Activated T-helper 1 cell treated with anti-CD3 and anti-CD28 coated beads, Interleukin-2, amount 50 U/mL, for 16 hours (primary cell): ENCODE measurements around the gene STK32C.

Source experiments
- DNase-seq, 2 donors: peaks; one replicate each; pipeline ENCODE4 v3.0.0-alpha.2; 2020; ENCODE audit warnings: low read depth in 1 of 2, low spot score in 1 of 2

The STK32C gene

DNA sequence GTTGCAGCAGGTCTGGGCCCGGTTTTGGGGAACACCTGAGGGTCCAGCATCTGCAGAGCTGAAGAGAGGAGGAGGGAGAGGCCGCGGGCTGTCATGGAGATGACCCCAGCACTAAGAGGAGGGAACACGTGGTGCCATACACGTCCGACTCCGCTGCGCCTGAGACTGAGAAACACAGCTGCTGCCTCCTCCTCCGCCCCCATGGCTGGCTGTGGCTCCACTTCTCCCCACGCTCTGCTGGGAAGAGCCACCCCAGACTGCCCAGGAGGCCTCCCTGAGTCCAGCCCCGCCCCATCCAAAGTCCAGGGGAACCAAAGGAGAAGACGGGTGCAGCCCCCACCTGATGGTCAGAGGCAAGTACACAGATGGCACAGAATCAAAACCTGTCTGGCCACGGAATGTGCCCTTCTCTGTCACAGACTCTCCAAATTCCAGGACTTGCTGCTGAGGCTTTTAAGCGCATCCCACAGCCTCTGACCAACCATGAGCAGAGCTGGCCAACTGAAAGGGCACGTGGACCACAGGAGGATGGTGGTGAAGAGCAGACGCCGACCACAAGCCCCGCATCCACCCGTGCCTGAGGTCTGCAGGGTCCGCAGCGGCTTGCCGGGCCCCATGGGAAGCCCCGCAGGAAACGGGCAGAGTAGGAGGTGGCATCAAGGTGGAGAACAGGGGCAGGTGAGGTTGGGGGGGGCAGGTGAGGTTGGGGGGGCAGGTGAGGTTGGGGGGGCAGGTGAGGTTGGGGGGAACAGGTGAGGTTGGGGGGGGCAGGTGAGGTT lies 24.0 kb downstream of the STK32C start:
- no peak for DNase-seq

DNA sequence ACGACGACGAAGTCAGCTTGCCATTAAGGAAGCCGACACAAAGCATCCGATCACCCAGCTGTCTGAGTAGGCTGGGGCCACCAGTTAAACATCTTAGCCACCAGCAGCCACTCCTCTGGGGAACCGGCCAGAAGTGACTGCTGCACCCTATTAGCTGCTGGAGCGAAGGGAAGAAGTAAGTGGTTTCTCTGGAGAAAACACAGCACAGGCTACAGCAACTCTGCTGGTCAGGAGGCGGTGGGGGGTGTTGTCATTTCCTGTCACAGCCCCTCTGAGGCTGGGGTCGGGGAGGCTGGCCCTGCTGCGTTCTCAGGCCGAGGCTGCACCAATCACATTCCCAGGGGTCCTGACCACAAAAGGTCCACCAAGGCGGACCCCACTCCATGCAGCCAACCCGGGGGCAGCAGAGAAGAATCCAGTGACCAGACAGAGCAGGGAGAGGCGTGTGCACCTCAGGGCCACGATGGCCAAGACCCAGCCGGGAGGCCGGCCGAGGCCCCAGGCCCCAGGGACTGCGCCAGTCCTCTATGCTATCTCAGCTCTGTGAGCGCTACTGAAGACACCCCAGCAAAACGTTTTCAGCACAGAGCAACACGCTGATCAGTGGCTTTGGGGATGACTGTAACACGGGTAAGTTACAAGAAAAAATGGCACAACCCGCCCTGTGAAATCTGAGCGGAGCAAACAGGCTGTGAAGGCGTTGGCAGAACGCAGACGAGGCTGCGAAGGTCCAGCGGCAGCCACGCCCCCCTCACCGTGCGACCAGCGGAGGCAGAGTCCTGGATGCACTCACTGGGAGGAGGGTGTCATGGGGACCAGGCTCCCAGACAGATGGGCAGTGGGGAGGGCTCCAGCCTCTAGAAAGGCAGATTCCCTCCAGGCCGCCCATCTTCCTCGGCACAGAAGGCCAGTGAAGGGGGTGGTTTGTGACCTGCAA lies 24.8 kb downstream of the STK32C start:
- no peak for DNase-seq

DNA sequence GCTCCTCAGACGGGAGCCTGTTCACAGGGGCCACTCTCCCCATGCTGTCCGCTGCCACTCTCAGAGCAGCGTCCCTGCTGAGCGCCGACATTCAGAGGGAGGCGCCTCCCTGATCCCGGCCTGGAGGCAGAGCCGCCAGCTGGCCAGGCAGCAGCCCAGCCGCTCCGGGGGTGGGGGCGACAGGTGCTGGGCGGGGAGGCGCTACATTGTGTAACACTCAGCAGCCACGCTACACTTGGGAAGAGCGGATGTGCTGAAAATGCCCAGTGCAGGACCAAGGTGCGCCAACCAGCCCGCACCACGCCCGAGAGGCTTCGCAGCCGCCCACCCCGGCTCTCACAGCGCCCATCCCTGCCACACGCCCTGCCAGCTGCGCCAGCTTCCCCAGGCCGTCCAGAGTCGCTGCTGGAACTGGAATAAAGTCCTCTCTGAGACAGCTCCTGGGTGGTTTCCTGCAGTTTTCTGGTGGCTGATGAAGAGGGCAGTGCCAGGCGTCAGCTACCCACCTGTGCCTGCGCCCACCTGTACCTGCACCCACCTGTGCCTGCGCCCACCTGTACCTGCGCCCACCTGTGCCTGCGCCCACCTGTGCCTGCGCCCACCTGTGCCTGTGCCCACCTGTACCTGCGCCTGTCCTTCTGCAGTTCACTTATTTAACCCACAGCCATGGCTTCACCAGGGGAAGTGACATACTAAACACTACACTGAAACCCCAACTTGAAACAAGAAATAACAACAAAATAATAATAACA lies 25.7 kb downstream of the STK32C start:
- DNase-seq = no peak

DNA sequence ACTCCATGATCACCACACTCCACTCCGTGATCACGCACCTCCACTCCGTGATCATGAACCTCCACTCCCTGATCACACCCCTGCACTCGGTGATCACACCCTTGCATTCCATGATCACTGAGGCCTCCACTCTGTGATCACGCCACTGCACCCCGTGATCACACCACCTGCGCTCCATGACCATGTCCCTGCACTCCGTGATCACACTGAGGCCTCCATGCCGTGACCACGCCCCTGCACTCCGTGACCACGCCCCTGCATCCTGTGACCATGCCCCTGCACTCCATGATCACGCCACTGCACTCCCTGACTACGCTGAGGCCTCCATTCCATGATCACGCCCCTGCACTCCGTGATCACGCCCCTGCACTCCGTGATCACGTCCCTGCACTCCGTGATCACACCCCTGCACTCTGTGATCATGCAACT lies 27.1 kb downstream of the STK32C start:
- no peak for DNase-seq

DNA sequence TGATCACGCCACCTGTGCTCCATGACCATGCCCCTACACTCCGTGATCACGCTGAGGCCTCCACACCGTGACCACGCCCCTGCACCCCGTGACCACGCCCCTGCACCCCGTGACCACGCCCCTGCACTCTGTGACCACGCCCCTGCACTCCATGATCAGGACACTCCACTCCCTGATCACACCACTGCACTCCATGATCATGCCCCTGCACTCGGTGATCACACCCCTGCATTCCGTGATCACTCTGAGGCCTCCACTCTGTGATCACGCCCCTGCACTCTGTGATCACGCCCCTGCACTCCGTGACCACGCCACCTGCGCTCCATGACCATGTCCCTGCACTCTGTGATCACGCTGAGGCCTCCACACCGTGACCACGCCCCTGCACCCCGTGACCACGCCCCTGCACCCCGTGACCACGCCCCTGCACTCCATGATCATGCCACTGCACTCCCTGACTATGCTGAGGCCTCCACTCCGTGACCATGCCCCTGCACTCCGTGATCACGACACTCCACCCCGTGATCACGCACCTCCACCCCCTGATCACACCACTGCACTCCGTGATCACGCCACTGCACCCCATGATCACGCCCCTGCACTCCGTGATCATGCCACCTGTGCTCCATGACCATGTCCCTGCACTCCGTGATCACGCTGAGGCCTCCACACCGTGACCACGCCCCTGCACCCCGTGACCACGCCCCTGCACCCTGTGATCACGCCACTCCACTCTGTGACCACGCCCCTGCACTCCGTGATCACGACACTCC lies 27.7 kb downstream of the STK32C start:
- no peak for DNase-seq

DNA sequence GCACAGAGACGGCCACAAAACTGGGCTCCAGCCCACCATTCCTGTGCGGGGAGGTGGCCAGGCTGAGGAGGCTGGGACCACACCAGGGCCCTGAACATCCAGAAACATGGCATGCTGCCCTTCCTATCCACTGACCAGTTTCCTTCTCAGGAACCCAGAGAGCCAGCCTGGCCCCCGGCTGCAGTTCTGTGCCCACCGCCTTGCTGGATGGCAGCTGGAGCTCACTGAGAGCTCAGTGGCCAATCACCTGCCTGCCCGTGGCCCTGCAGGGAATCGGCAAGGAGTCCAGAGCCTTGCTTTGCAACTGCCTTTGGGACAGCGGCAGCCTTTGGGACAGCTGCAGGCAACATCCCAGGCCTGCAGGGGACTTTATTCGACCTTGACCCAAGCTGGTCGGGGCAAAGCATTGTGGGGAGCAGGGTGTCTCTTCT lies 30.4 kb downstream of the STK32C start:
- DNase-seq = no peak

DNA sequence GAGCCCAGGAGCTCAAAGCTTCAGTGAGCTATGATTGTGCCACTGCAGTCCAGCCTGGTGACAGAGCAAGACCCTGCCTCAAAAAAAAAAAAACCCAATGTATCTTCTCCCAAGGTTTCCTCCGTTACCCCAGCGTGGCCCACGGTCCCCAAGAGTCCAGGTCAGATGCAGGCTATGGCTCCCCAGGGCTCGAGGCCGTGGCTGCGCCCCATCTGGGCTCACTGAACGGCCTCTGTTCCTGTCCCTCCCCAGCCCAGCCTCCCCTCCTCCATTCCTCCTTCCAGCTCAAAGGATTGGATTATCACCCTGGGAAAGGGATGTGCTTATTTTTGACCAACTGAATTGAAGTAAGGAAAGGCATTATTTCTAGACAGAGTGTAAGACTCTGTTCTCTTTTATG lies 31.0 kb downstream of the STK32C start:
- DNase-seq = no peak

DNA sequence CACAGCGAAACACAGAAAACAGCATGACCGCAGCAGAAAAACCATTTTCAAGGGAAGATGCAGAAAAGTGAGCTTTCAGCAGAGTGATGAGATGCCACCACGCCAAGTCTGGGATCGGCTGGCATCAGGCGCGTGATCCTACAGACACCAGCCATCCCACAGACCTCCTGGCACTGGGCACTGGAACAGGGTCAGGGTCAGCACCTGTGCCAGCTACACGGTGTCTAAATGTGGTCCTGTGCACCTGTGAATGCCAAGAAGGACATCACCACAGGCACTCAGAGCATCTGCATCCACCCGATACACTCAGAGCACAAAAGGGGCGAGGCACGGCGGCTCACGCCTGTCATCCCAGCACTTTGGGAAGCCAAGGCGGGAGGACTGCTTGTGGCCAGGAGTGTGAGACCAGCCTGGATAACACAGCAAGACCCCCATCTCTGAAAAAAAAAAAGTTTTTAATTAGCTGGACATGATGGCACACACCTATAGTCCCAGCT lies 31.5 kb downstream of the STK32C start:
- no peak for DNase-seq

DNA sequence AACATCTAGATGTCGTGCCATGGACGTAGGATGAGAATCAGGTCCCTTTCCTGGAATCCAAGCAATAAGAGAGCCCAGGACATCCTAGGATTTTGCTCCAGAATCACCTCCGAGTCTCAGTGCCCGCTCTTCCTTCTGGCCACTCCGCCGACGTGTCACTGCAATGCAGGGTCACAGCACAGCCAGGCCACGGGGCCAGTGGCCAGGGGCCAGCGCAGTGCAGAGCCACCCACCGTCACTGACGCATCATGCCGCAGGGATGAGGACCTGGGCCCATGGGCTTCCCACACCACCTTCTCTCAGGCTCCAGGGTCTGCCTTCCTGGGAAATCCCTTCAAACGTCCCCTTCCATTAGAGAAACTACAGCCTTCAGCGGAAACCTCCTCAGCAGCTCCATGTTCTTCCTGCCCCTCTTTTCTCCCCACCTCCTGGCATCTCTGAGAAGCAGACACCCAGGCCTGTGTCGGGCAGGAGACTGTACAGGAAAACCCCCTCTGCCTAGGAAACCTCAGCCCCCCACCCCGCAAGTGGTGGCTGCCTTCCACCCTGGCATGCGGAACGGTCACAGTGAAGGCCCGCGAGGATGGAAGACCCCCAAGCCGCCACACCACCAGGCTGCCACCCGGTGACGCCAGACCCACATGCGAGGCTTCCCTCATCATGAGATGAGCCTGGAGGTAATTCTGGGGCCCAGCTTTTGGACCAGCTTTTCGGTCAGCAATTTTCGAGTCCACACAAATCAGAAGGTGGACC lies 32.1 kb downstream of the STK32C start:
- no peak for DNase-seq

DNA sequence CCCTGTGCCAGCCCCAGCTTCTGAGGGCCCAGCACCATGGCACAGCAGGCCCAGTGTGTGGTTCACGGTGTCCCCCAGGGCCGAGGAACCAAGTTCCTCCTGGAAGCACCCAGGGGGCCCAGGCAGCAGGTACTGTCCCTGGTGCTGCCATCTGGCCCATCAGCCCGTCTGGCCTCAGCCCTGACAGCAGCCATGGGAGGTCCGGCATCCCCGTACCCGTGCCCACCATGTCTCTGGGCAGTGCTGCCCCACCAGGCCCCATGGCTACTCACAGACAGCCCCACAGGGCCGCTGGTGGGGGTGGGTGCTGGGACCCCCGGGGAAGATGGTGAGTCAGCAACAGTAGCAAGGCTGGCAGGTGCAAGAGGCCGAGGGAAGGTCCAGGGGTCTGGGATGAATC lies 32.8 kb downstream of the STK32C start:
- DNase-seq = no peak

DNA sequence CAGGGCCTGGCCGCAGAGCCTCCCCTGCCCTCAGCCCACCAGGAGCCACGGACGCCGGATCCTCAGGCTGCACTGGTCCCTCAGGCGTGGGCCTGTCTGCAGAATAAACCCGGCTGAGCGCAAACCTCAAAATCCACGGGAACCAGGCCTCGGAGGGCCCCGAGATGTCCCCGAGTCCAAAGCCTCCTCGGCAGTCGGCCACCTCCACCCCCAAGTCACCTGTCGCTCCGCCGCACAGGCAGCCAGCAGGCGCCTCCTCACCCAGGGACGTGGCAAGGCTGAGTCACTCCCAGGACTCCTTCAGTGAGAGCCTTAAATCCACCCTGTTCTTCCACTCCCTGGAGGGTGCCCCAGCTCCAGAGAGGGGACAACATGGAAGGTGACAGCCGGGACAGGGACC lies 33.2 kb downstream of the STK32C start:
- no peak for DNase-seq

DNA sequence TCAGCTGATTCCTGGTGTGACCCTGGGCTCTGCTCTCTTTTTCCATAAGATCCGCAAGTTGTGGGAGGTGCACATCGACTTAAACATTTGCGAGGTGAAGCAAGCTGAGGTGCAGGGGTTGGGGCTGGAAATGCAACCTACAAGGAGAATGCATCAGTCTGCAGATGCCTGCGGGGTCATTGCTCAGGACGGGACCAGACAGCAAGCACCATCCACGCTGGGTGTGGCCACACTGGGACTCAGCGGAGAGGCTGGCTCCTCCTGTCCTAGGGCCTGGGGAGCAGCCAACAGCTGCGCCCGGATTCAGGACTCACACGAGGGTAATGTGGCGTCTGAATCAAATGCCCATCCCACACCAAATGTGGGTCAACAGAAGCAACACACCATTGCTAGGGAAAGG lies 33.8 kb downstream of the STK32C start:
- DNase-seq = no peak

DNA sequence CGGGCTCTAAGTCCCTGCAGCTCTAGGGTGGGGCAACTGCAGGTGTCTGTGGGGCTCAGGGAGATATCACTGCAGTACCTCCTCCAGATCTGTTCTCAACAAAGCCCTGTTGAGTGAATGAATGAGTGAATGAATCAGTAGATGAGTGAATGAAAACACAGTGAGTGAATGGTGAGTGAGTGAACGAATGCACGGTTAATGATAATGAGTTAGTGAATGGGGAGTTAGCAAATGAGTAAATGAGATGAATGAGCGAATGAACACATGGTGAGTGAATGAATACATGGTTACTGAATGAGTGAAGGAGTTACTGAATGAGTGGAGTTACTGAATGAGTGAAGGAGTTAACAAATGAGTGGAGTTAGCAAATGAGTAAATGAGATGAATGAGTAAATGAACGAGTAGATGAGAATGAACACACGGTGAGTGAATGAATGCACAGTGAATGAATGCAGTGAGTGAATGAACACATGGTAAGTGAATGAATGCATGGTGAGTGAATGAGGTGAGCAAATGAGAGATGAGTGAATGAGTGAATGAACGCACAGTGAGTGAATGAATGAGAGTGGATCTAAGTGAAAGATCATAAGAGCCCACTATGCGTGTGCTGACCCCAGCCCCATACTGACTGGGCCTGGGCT lies 34.3 kb downstream of the STK32C start:
- DNase-seq = no peak

DNA sequence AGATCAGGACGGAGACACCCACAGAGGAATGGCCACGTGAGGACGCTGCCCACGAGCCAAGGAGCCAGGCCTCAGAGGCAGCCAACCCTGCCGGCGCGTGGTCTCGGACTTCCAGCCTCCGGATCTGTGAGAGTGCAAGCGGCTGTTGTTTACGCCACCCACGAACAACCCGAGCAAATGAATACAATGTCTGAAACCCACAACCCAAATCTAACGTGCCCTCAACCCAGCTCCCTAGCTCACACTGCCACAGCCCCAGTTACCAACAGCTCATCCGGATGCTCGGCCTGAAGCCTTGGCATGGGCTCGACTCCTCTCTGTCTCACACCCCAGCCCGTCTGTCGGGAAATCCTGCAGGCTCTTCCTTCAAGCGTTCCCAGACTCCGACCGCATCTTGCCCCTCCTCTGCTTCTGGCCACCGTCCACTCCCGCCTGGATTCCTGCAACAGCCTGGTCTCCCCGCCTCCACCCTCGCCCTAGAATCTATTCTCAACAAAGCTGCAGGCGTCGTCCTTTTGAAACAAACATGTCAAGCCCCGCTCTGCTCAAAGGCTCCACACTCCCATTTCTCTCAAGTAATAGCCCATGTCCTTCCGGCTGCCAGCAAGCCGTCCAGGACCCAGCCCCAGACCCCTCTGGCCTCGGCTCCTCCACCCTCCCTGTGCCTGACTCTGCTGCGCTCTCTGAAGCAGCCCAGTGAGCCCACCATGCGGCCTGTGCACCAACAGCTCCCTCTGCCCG lies 35.3 kb downstream of the STK32C start:
- no peak for DNase-seq

DNA sequence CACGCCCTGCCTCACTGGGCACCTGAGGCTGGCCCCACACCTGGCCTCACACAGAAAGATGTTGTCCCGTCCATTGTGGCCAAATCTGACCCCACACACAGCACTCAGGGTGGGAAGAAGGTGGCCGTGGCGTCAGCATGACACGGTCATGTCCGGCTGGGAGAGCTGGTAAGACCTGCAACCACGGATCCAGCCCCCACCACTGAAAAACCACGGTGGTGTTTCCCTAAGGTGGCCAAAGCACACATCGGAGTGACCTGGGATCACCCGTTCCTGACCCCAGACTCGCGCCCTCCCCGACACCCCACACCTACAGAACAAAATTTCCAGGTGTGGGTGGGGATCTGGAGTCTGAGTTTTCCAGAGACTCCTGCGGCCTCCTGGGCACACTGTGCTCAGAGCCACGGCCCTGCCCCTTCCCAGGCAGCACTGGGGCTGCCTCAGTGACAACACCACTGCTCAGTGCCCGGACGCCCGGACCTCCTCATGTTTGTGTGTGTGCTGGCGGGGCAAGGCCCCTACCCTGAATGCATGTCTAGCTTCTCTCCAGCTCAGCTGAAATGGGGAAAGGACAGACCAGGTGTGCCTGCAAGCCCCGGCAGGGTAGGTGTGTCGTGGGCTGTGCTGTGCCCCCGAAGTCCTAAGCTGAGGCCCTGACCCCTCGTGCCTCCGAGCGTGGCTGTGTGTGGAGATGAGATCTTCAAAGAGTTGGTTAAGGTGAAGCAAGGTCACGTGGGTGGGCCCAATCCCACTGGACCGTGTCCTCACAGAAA lies 36.1 kb downstream of the STK32C start:
- DNase-seq = no peak

DNA sequence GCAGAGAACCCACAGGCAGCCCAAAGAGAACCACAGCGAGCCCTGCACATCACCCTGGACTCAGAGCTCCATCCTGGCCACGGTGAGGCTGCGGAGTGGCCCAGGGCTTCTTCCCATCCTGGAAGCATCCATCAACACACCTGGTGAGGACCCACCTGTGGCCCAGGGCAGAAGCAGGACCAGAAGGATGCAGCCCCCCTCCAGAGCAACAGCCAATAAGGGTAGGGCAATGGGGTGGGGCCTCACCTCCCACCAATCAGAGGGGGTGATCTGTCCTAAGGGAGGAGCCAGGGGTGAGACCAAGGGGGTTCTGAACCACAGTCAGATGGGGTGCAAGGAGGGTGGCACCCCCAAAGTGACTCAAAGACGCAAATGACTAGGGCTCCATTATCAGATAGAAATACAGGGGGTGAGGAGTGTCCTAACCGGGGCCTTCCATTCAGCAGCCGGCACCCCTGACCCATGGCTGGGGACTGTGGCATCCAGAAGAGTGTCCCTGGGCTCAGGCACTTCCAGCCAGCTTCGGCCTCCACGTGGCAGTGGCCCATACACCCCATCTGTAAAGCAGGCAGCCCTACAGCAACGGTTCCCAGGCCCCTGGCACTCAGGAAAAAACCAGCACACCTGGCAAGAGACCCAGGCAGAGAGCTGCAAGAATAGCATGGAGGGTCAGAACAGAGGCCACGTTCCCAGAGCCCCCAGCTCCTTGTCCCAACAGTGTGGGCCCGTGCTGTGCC lies 36.9 kb downstream of the STK32C start:
- DNase-seq = no peak

DNA sequence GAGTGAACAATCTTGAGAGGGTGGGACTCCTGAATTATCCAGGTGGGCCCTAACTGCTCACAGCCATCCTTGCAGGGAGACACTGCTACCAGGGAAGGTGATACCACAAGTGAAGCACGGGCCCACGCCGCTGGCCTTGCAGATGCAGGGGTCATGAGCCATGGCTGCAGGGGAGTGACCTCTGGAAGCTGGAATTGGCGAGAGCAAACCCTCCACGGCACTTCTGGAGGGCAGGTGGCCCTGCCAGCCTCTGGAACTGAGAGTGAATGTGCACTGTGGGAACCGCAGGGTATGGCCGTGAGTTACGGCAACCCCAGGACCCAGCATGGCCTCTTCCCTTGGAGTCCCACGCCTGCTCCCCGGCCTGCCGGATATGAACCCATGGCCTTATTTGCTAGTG lies 37.5 kb downstream of the STK32C start:
- DNase-seq = no peak
